DOHH2 (cell line): Measurements from ENCODE around the gene ACTR1A.

Experiments used
- H3F3A ChIP-seq: fragments of 200-600 bp; sonication (generic), shearing (Covaris generic); 2 replicates; pipeline ENCODE4 v1.6.0; 2016; ENCODE audit warnings: antibody characterized with exemption, mild to moderate bottlenecking; ENCODE audit not compliant: control insufficient read depth, insufficient read depth
- H3K27ac ChIP-seq: fragments of 200-600 bp; sonication (generic); 2 replicates; pipeline ENCODE4 v1.5.1; 2014; ENCODE audit warnings: low read depth, mild to moderate bottlenecking, low read length, moderate library complexity
- H3K27me3 ChIP-seq: fragments of 200-600 bp; sonication (generic); 2 replicates; pipeline ENCODE4 v1.6.1; 2014; ENCODE audit warnings: mild to moderate bottlenecking, low read length, mixed read lengths; ENCODE audit not compliant: control insufficient read depth
- H3K36me3 ChIP-seq: fragments of 200-600 bp; sonication (generic); 2 replicates; pipeline ENCODE4 v1.6.1; 2014; ENCODE audit warnings: mild to moderate bottlenecking, low read length, moderate library complexity, mixed read lengths; ENCODE audit not compliant: control insufficient read depth
- H3K4me1 ChIP-seq: fragments of 200-600 bp; sonication (generic); 2 replicates; pipeline ENCODE4 v1.6.1; 2014; ENCODE audit warnings: mild to moderate bottlenecking, low read length, mixed read lengths; ENCODE audit not compliant: control insufficient read depth
- H3K4me2 ChIP-seq: fragments of 200-600 bp; sonication (generic); 2 replicates; pipeline ENCODE4 v1.6.0; 2014; ENCODE audit warnings: mild to moderate bottlenecking, low read length, moderate library complexity
- H3K4me3 ChIP-seq: fragments of 200-600 bp; sonication (generic); 2 replicates; pipeline ENCODE4 v1.5.1; 2014; ENCODE audit warnings: mild to moderate bottlenecking, low read length, mixed read lengths
- H3K79me2 ChIP-seq: fragments of 200-600 bp; sonication (generic); 2 replicates; pipeline ENCODE4 v1.6.1; 2014; ENCODE audit warnings: mild to moderate bottlenecking, low read length, mixed read lengths; ENCODE audit not compliant: control insufficient read depth
- H3K9me2 ChIP-seq: fragments of 200-600 bp; sonication (generic); replicated peaks from 2 replicates; pipeline ENCODE4 v1.6.1; 2014; ENCODE audit warnings: mild to moderate bottlenecking, low read length, mixed read lengths; ENCODE audit not compliant: control insufficient read depth
- H3K9me3 ChIP-seq: fragments of 200-600 bp; sonication (generic); 2 replicates; pipeline ENCODE4 v1.6.1; 2014; ENCODE audit warnings: antibody characterized with exemption, low read length, mixed read lengths; ENCODE audit not compliant: control insufficient read depth, insufficient read depth
- H4K20me1 ChIP-seq: fragments of 200-600 bp; sonication (generic); 2 replicates; pipeline ENCODE4 v1.6.0; 2014; ENCODE audit warnings: low read depth, mild to moderate bottlenecking, antibody characterized with exemption, low read length, moderate library complexity; ENCODE audit not compliant: control insufficient read depth, insufficient read depth
- CTCF ChIP-seq: fragments of 200-600 bp; sonication (generic); IDR thresholded peaks from one replicate; pipeline ENCODE4 v1.5.1; 2014; ENCODE audit warnings: antibody characterized with exemption, mild to moderate bottlenecking, low read depth, low read length; ENCODE audit not compliant: poor library complexity, severe bottlenecking
- EZH2phosphoT487 ChIP-seq: fragments of 200-600 bp; sonication (generic); IDR thresholded peaks from 2 replicates; pipeline ENCODE4 v1.6.1; 2017; ENCODE audit warnings: borderline replicate concordance, mild to moderate bottlenecking, antibody characterized with exemption, low read length, moderate library complexity, mixed read lengths

The ACTR1A gene

GRCh38 chr10:102540023-102540422 is 37.5 kb upstream of the ACTR1A start:
- no peaks in the 10 kb centered on the region for H4K20me1 ChIP-seq
- H3K27me3 ChIP-seq = no peaks in the 10 kb centered on the region
- H3K4me3 ChIP-seq = no peak overlapping the region
- H3F3A ChIP-seq = no peaks in the 10 kb centered on the region
- no peaks in the 10 kb centered on the region for H3K79me2 ChIP-seq
- no peak overlapping the region for H3K4me2 ChIP-seq
- no peaks in the 10 kb centered on the region for H3K4me1 ChIP-seq
- H3K36me3 ChIP-seq = no peaks in the 10 kb centered on the region
- no peaks in the 10 kb centered on the region for H3K9me2 ChIP-seq
- H3K9me3 ChIP-seq = no peaks in the 10 kb centered on the region
- TF ChIP-seq CTCF = peak; percentile 56
- TF ChIP-seq EZH2phosphoT487 = no peak
- H3K27ac ChIP-seq = no peak overlapping the region

GRCh38 chr10:102538811-102539210 is 36.3 kb upstream of the ACTR1A start:
- no peaks in the 10 kb centered on the region for H3K9me3 ChIP-seq
- no peaks in the 10 kb centered on the region for H3K27me3 ChIP-seq
- no peak overlapping the region for H3K4me3 ChIP-seq
- no peaks in the 10 kb centered on the region for H3K79me2 ChIP-seq
- H3K9me2 ChIP-seq = no peaks in the 10 kb centered on the region
- H3K36me3 ChIP-seq = no peaks in the 10 kb centered on the region
- no peaks in the 10 kb centered on the region for H3K4me1 ChIP-seq
- no peaks in the 10 kb centered on the region for H3F3A ChIP-seq
- H3K4me2 ChIP-seq = no peak overlapping the region
- H4K20me1 ChIP-seq = no peaks in the 10 kb centered on the region
- TF ChIP-seq CTCF (no peak), EZH2phosphoT487 (no peak)
- no peak overlapping the region for H3K27ac ChIP-seq

- H3K27me3 ChIP-seq = no peaks in the 10 kb centered on the region
- no peak overlapping the region for H3K4me2 ChIP-seq
- H3K79me2 ChIP-seq = no peaks in the 10 kb centered on the region
- no peaks in the 10 kb centered on the region for H3K9me2 ChIP-seq
- no peaks in the 10 kb centered on the region for H3K4me1 ChIP-seq
- no peak overlapping the region for H3K4me3 ChIP-seq
- TF ChIP-seq CTCF (no peak), EZH2phosphoT487 (no peak)
- H3F3A ChIP-seq = no peaks in the 10 kb centered on the region
- no peaks in the 10 kb centered on the region for H3K36me3 ChIP-seq
- no peak overlapping the region for H3K27ac ChIP-seq
- H3K9me3 ChIP-seq = no peaks in the 10 kb centered on the region
- H4K20me1 ChIP-seq = no peaks in the 10 kb centered on the region
Observed at GRCh38 chr10:102537948-102538347, 35.4 kb upstream of the ACTR1A start.

GRCh38 chr10:102537367-102537766 is 34.9 kb upstream of the ACTR1A start:
- Histone ChIP-seq H3F3A (no peaks in the 10 kb centered on the region), H3K4me2 (no peak overlapping the region), H3K4me3 (no peak overlapping the region), H4K20me1 (no peaks in the 10 kb centered on the region), H3K79me2 (no peaks in the 10 kb centered on the region), H3K9me2 (no peaks in the 10 kb centered on the region), H3K4me1 (no peaks in the 10 kb centered on the region), H3K9me3 (no peaks in the 10 kb centered on the region), H3K27ac (no peak overlapping the region), H3K36me3 (no peaks in the 10 kb centered on the region), H3K27me3 (no peaks in the 10 kb centered on the region)
- TF ChIP-seq EZH2phosphoT487 = no peak
- no peak for TF ChIP-seq CTCF
